Stomach (tissue), 9 donors: ENCODE results near the gene MSN. TPM values are rescaled to one million over a fixed set of nuclear protein-coding genes. Genes with fewer than 3 reads are reported as not detected.

Source experiments
- DNase-seq, 2 donors: peaks; one replicate each; pipeline versions ENCODE4 v3.0.0 to v3.0.0-alpha.2; 2013 to 2019
- H3K27ac ChIP-seq, 5 donors: fragments of 200-600 bp in 4 of 5; sonication (generic) in 4 of 5; one replicate each; pipeline ENCODE4 v1.5.1; 2013 to 2019; ENCODE audit warnings: mild to moderate bottlenecking in 1 of 5, moderate library complexity in 1 of 5
- H3K27me3 ChIP-seq, 3 donors: fragments of 200-600 bp; sonication (generic); one replicate each; pipeline ENCODE4 v1.5.1; 2017 to 2019; ENCODE audit warnings: mixed run types in 1 of 3
- H3K36me3 ChIP-seq, 4 donors: fragments of 200-600 bp; sonication (generic); 1 replicate in 3 of 4; 2 replicates in 1 of 4; pipeline ENCODE4 v1.5.1; 2016 to 2019
- H3K4me1 ChIP-seq, 4 donors: fragments of 200-600 bp; sonication (generic); one replicate each; pipeline ENCODE4 v1.5.1; 2016 to 2019
- H3K4me3 ChIP-seq, 4 donors: fragments of 200-600 bp; sonication (generic) in 3 of 4; one replicate each; pipeline ENCODE4 v1.5.1; 2016 to 2019; ENCODE audit warnings: mild to moderate bottlenecking in 1 of 4
- H3K9me3 ChIP-seq, 4 donors: fragments of 200-600 bp; sonication (generic); one replicate each; pipeline ENCODE4 v1.5.1; 2016 to 2019
- CTCF ChIP-seq, 7 experiments: fragments of 450-650 bp in 4 of 7; fragments of 200-600 bp in 3 of 7; sonication (generic) in 3 of 7; IDR thresholded peaks; one replicate each; pipeline ENCODE4 v1.5.1; 2016 to 2019; ENCODE audit warnings: antibody characterized with exemption in 7 of 7, control low read depth in 2 of 7, mild to moderate bottlenecking in 1 of 7
- EP300 ChIP-seq: sonication (generic); formaldehyde crosslinking; IDR thresholded peaks from one replicate; pipeline ENCODE4 v1.6.1; 2017; ENCODE audit warnings: antibody characterized with exemption
- POLR2A ChIP-seq, 4 donors: fragments of 450-650 bp; IDR thresholded peaks; one replicate each; pipeline ENCODE4 v1.6.1; 2016; ENCODE audit warnings: antibody characterized with exemption in 4 of 4, control low read depth in 2 of 4, mild to moderate bottlenecking in 1 of 4, moderate library complexity in 1 of 4
- POLR2AphosphoS5 ChIP-seq, 3 donors: sonication (generic); formaldehyde crosslinking; IDR thresholded peaks; one replicate each; pipeline ENCODE4 v1.6.1; 2016; ENCODE audit warnings: antibody characterized with exemption in 3 of 3
- WGBS, 5 donors: extraction: QIAGEN DNeasy Blood & Tissue Kit in 3 of 5; methylation state at CpG; one replicate each; pipeline versions ENCODE4 v1.1.5 to v1.1.7; 2013 to 2018; 5-methylcytosine and 5-hydroxymethylcytosine counted together
- intact Hi-C: fragments of 100-400 bp; cut with DNase I; formaldehyde crosslinking; loops from one replicate; pipeline ENCODE4 v1.15.1; 2023; ENCODE audit warnings: low total_unique reads
- polyA plus RNA-seq, 3 donors: library from polyadenylated mRNA; stranded (reverse); fragments of 200-250 nt; gene quantifications; one replicate each; pipeline ENCODE4 v1.2.3, GENCODE V29; 2013
- total RNA-seq, 5 donors: library from RNA; depleted of rRNA; stranded (reverse); fragments of >200 nt; gene quantifications; one replicate each; pipeline versions ENCODE4 v1.1.0 to v1.2.3, GENCODE V29; 2014 to 2016
- donor health status: healthy with polysubstance abuse.
- donor health status: Bipolar disorder and iron deficiency.
- donor health status: healthy.

Gene MSN
- total and polyA plus RNA-seq, 8 donors, result 50.0 to 90.2 (median 73.1) TPM

- no peaks in the 10 kb centered on the region for H3K9me3 ChIP-seq
- no peak for TF ChIP-seq CTCF (IDR thresholded peaks at IDR 0.05)
- TF ChIP-seq EP300, result no peak
- no peak for TF ChIP-seq POLR2AphosphoS5 (IDR thresholded peaks at IDR 0.05)
- no peak for TF ChIP-seq POLR2A (IDR thresholded peaks at IDR 0.05)
- no peak for DNase-seq
- H3K4me3 ChIP-seq, result no peak overlapping the region
- H3K27ac ChIP-seq, result no peak overlapping the region
- H3K36me3 ChIP-seq, result peaks cover 6 to 26% (median 24%) of the 10 kb centered on the region in 4 donors
- H3K4me1 ChIP-seq, result no peaks in the 10 kb centered on the region
- 67 to 90% (median 83%) methylated on average over 1 of the region's 1 CpG for WGBS, 5 donors
- intact Hi-C loops, result no loop called here
- H3K27me3 ChIP-seq, result no peaks in the 10 kb centered on the region
Measured at GRCh38 chrX:65744965-65745364, 77.5 kb downstream of the MSN start.

DNA sequence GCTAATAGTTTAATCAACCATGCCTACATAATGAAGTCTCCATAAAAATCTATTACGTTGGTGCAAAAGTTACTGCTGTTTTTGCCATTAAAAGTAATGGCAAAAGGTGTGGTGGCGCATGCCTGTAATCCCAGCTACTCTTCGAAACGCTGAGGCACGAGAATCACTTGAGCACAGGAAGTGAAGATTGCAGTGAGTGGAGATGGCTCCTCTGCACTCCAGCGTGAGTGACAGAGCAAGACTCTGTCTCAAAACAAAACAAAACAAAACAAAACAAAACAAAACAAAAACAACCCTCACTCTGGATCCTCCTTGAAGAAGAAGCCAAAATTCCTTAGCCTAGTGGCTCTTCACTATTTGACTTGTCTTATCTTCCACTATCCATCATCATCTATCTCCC lies 78.0 kb downstream of the MSN start:
- Histone ChIP-seq H3K4me1 (no peaks in the 10 kb centered on the region), H3K9me3 (no peaks in the 10 kb centered on the region), H3K36me3 (peaks cover 4 to 22% (median 19%) of the 10 kb centered on the region in 4 donors), H3K27ac (no peak overlapping the region), H3K4me3 (no peak overlapping the region), H3K27me3 (no peaks in the 10 kb centered on the region)
- intact Hi-C loops, result no loop called here
- no peak for DNase-seq
- TF ChIP-seq POLR2AphosphoS5 (IDR thresholded peaks at IDR 0.05) (no peak), POLR2A (IDR thresholded peaks at IDR 0.05) (no peak), CTCF (IDR thresholded peaks at IDR 0.05) (no peak), EP300 (no peak)
- WGBS, 5 donors, result 51 to 68% (median 53%) methylated on average over 6 of the region's 6 CpGs

DNA sequence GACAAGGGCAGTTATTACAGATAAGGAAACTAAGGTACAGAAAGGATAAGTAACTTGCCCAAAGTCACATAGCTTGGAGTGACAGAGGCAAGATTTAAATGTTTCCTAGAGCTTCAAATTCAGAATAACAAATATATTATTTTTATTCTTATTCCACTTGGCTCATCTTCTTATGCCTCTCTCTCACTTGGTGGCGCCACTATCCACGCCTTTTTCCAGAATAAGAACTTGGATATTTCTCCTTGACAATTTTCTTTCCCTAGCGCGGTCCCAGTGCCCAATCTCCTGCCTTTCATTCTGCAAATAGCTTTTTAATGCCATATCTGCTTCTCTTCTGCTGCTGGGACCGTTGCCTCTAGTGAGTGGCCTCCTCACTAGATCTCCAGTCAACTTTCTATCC lies 78.5 kb downstream of the MSN start:
- H3K27me3 ChIP-seq, result peaks cover 0 to 3% (median 0%) of the 10 kb centered on the region in 3 donors
- peak in 1 of 2 donors; percentile 12 for DNase-seq
- TF ChIP-seq POLR2A (IDR thresholded peaks at IDR 0.05), result no peak
- no peak for TF ChIP-seq EP300
- TF ChIP-seq POLR2AphosphoS5 (IDR thresholded peaks at IDR 0.05), result no peak
- no peak for TF ChIP-seq CTCF (IDR thresholded peaks at IDR 0.05)
- H3K4me3 ChIP-seq, result no peak overlapping the region
- H3K36me3 ChIP-seq, result peaks cover 0 to 16% (median 14%) of the 10 kb centered on the region in 4 donors
- H3K4me1 ChIP-seq, result no peaks in the 10 kb centered on the region
- H3K9me3 ChIP-seq, result no peaks in the 10 kb centered on the region
- intact Hi-C loops, result no loop called here
- H3K27ac ChIP-seq, result no peak overlapping the region
- WGBS, 5 donors, result 38 to 54% (median 47%) methylated on average over 5 of the region's 5 CpGs

DNA sequence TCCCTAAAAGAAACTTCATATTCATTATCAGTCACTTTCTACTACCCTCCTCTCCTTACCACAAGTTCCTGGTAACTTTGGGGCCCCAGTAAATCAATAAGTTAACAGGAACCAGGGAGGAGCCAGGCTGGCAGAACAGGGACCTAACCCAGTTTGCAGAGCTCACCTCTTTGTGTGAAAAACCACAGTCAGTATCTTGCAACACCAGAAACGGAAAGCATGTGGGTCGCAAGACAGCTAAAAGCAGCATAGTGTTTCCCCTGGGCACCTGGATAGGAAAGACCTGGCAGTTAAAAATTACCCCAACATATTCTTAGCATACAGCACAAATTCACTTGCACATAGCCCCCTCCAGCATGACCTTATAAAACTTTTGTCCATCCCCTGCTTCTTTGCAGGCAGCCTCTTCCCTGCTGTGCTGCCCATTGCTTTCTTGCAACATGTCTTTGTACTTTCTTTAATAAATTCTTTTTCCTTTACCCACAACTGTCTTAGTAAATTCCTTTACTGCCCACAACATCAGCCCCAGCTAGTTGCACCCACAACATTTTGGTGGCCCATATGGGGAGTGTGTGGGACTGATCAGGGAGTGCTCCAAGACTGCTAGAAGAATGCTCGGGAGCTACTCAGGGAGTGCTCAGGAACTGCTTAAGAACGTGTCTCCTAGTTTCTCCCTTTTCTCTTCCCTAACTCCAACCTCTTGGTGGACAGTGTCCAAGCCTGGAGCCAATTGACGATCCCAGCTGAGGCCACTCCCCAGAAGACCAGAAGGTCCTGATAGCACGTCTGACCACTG lies 83.4 kb downstream of the MSN start:
- TF ChIP-seq EP300 (no peak), CTCF (IDR thresholded peaks at IDR 0.05) (no peak), POLR2AphosphoS5 (IDR thresholded peaks at IDR 0.05) (no peak), POLR2A (IDR thresholded peaks at IDR 0.05) (no peak)
- Histone ChIP-seq H3K27me3 (peaks cover 0 to 3% (median 0%) of the 10 kb centered on the region in 3 donors), H3K27ac (no peak overlapping the region), H3K9me3 (peaks cover 0 to 13% (median 4%) of the 10 kb centered on the region in 4 donors), H3K4me3 (no peak overlapping the region), H3K4me1 (no peaks in the 10 kb centered on the region), H3K36me3 (no peaks in the 10 kb centered on the region)
- 52 to 79% (median 69%) methylated on average over 6 of the region's 6 CpGs for WGBS, 5 donors
- intact Hi-C loops, result no loop called here
- DNase-seq, result peak in 1 of 2 donors; percentile 17
